GM23338 (cell line): ENCODE measurements around the gene ASIC3. TPM values are rescaled to one million over a fixed set of nuclear protein-coding genes. Genes with fewer than 3 reads are reported as not detected.

Experiments
- ATAC-seq: fragments of 200-7000 bp; cut with Tn5 transposase; 3 replicates; pipeline ENCODE4 v1.9.1; 2020
- DNase-seq: peaks from one replicate; pipeline ENCODE4 v3.0.0-alpha.2; 2015; ENCODE audit warnings: low spot score
- H2AFZ ChIP-seq: fragments of 200-600 bp; sonication (generic); 2 replicates; pipeline ENCODE4 v1.8.0; 2016; ENCODE audit warnings: antibody characterized with exemption, mild to moderate bottlenecking, moderate library complexity
- H3F3A ChIP-seq: fragments of 200-600 bp; sonication (generic); replicated peaks from 2 replicates; pipeline ENCODE4 v1.8.0; 2017; ENCODE audit warnings: antibody characterized with exemption, mixed run types, low read depth
- H3K27ac ChIP-seq: fragments of 200-600 bp; sonication (generic); 2 replicates; pipeline ENCODE4 v1.6.1; 2016; ENCODE audit warnings: low read depth
- H3K27me3 ChIP-seq: fragments of 200-600 bp; sonication (generic); 2 replicates; pipeline ENCODE4 v1.8.0; 2016; ENCODE audit warnings: mild to moderate bottlenecking, mixed run types, moderate library complexity; ENCODE audit not compliant: insufficient read depth
- H3K36me3 ChIP-seq: fragments of 200-600 bp; sonication (generic); 2 replicates; pipeline ENCODE4 v1.8.0; 2016; ENCODE audit warnings: mild to moderate bottlenecking; ENCODE audit not compliant: insufficient read depth
- H3K4me1 ChIP-seq: fragments of 200-600 bp; sonication (generic); 2 replicates; pipeline ENCODE4 v1.8.0; 2016; ENCODE audit warnings: mild to moderate bottlenecking, moderate library complexity; ENCODE audit not compliant: insufficient read depth
- H3K4me2 ChIP-seq: fragments of 200-600 bp; sonication (generic); 2 replicates; pipeline ENCODE4 v1.7.1; 2017; ENCODE audit warnings: mixed run types
- H3K4me3 ChIP-seq: fragments of 200-600 bp; sonication (generic); 2 replicates; pipeline ENCODE4 v1.6.1; 2016; ENCODE audit warnings: mixed run types
- H3K79me2 ChIP-seq: fragments of 200-600 bp; sonication (generic); replicated peaks from 2 replicates; pipeline ENCODE4 v1.8.0; 2017; ENCODE audit warnings: mild to moderate bottlenecking; ENCODE audit not compliant: insufficient read depth
- H3K9me2 ChIP-seq: fragments of 200-600 bp; sonication (generic); 2 replicates; pipeline ENCODE4 v1.8.0; 2017; ENCODE audit not compliant: insufficient read depth
- H4K20me1 ChIP-seq: fragments of 200-600 bp; sonication (generic); replicated peaks from 2 replicates; pipeline ENCODE4 v1.8.0; 2017; ENCODE audit warnings: mild to moderate bottlenecking; ENCODE audit not compliant: insufficient read depth
- H3K27ac Mint-ChIP-seq: 2 replicates; pipeline ENCODE4 v1.8.0; 2020; ENCODE audit warnings: inconsistent platforms, mild to moderate bottlenecking, moderate library complexity, mixed read lengths
- H3K27me3 Mint-ChIP-seq: 3 replicates; pipeline ENCODE4 v1.8.0; 2022; ENCODE audit warnings: low read depth, mild to moderate bottlenecking, moderate library complexity, mixed read lengths, inconsistent platforms; ENCODE audit not compliant: insufficient read depth, poor library complexity
- H3K36me3 Mint-ChIP-seq: 3 replicates; pipeline ENCODE4 v1.8.0; 2021; ENCODE audit warnings: low read depth, mild to moderate bottlenecking, inconsistent platforms, moderate library complexity, mixed read lengths
- H3K4me1 Mint-ChIP-seq: 3 replicates; pipeline ENCODE4 v1.8.0; 2020; ENCODE audit warnings: mild to moderate bottlenecking, inconsistent platforms, mixed read lengths
- H3K4me3 Mint-ChIP-seq: 3 replicates; pipeline ENCODE4 v1.8.0; 2021; ENCODE audit warnings: moderate library complexity, mild to moderate bottlenecking, inconsistent platforms, mixed read lengths
- H3K9me3 Mint-ChIP-seq: 3 replicates; pipeline ENCODE4 v1.8.0; 2020; ENCODE audit warnings: moderate library complexity, mild to moderate bottlenecking, inconsistent platforms, mixed read lengths
- CREB1 ChIP-seq: fragments of 250-450 bp; sonication (Bioruptor Pico); IDR thresholded peaks from 2 replicates; pipeline ENCODE4 v1.5.0; 2020; ENCODE audit warnings: low read depth, mild to moderate bottlenecking, moderate library complexity
- EZH2 ChIP-seq: fragments of 200-600 bp; sonication (generic); IDR thresholded peaks from one replicate; pipeline ENCODE4 v1.8.0; 2017; ENCODE audit warnings: antibody characterized with exemption, mild to moderate bottlenecking, low read depth; ENCODE audit not compliant: unreplicated experiment
- EZH2phosphoT487 ChIP-seq: fragments of 200-600 bp; sonication (generic); IDR thresholded peaks from one replicate; pipeline ENCODE4 v1.8.1; 2018; ENCODE audit warnings: antibody characterized with exemption; ENCODE audit not compliant: unreplicated experiment
- JUNB ChIP-seq: IDR thresholded peaks from one replicate; pipeline ENCODE4 v1.6.1; 2016; ENCODE audit warnings: antibody characterized with exemption; ENCODE audit not compliant: unreplicated experiment
- NANOG ChIP-seq: IDR thresholded peaks from 2 replicates; pipeline ENCODE4 v1.6.1; 2016; ENCODE audit warnings: antibody characterized with exemption, borderline replicate concordance
- POLR2AphosphoS5 ChIP-seq: IDR thresholded peaks from 2 replicates; pipeline ENCODE4 v1.6.1; 2016; ENCODE audit warnings: antibody characterized with exemption, low read depth
- STAT1 ChIP-seq: IDR thresholded peaks from one replicate; pipeline ENCODE4 v1.6.1; 2016; ENCODE audit warnings: antibody characterized with exemption; ENCODE audit not compliant: unreplicated experiment
- ZNF114 ChIP-seq: fragments of 250-450 bp; sonication (Bioruptor Pico); IDR thresholded peaks from 2 replicates; pipeline ENCODE4 v1.5.0; 2020; ENCODE audit warnings: mild to moderate bottlenecking, moderate library complexity
- ZNF331 ChIP-seq: fragments of 250-450 bp; sonication (Bioruptor Pico); IDR thresholded peaks from 2 replicates; pipeline ENCODE4 v1.5.0; 2020; ENCODE audit warnings: low read depth, mild to moderate bottlenecking, moderate library complexity
- polyA plus RNA-seq: library from polyadenylated mRNA; unstranded; fragments of >200 nt; fragmentation: Nextera tagmentation; extraction: Ambion mirVana; gene quantifications from 2 replicates; pipeline ENCODE4 v1.2.1, GENCODE V29; 2016
- total RNA-seq: library from RNA; depleted of rRNA; stranded (reverse); fragments of >200 nt; shearing (Covaris generic); gene quantifications from 2 replicates; pipeline ENCODE4 v1.2.3, GENCODE V29; 2014
- TF ChIP-seq, protein P1 (sequence below): IDR thresholded peaks from one replicate; pipeline ENCODE4 v1.6.1; 2018; ENCODE audit warnings: antibody characterized with exemption; ENCODE audit not compliant: unreplicated experiment
- TF ChIP-seq, protein P2 (sequence below): fragments of 250-450 bp; sonication (Bioruptor Pico); IDR thresholded peaks from 2 replicates; pipeline ENCODE4 v1.5.0; 2020; ENCODE audit warnings: mild to moderate bottlenecking, moderate library complexity
- TF ChIP-seq, protein P3 (sequence below), 2 experiments: fragments of 200-600 bp in 1 of 2; sonication (generic) in 1 of 2; conservative IDR thresholded peaks; 2 replicates each; pipeline versions ENCODE4 v1.5.1 to v1.6.1; 2016 to 2017; ENCODE audit warnings: antibody characterized with exemption in 2 of 2, low read depth in 2 of 2, mild to moderate bottlenecking in 2 of 2, moderate library complexity in 1 of 2
- TF ChIP-seq, protein P4 (sequence below): IDR thresholded peaks from 2 replicates; pipeline ENCODE4 v1.6.1; 2016; ENCODE audit warnings: antibody characterized with exemption

The ASIC3 gene
- total and polyA plus RNA-seq, 2 experiments from 2014 or later, result 0.87 to 0.90 TPM

DNA sequence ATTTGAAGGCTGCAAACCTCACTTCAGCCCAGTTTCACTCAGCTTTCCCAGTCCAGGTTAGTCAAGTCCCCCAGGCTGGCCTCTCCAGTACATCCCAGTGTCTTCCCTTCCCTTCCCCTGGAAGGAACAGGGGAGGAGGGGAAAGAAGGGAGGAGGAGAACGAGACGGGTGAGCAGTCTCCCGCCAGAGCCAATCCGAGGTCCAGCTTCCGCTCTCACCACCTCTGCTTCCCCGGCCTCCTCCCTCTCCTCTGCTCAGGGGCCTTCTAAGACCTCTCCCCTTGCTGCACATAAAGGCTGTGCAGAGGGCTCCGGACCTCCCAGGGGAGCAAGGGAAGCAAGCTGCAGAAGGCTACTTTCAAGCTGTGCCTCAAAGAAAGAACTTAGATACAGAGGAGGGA, 28.1 kb upstream of the ASIC3 start:
- H3K4me3 ChIP-seq, result no peak overlapping the region
- H4K20me1 ChIP-seq, result no peaks in the 10 kb centered on the region
- H3K27ac ChIP-seq, result no peak overlapping the region
- H3K27me3 ChIP-seq, result peaks cover 52% of the 10 kb centered on the region
- H3K9me2 ChIP-seq, result no peaks in the 10 kb centered on the region
- H3K4me1 ChIP-seq, result peaks cover 7% of the 10 kb centered on the region; the same call in 1 of the 2 replicates
- Mint-ChIP-seq H3K27me3 (peaks cover 46% of the 10 kb centered on the region), H3K27ac (no peak overlapping the region), H3K4me3 (peak overlapping the region; percentile 10; the same call in 1 of the 3 replicates), H3K9me3 (peaks cover 4% of the 10 kb centered on the region; the same call in 2 of the 3 replicates), H3K4me1 (peaks cover 25% of the 10 kb centered on the region), H3K36me3 (peaks cover 6% of the 10 kb centered on the region)
- H3F3A ChIP-seq, result peaks cover 5% of the 10 kb centered on the region; the same call in 1 of the 2 replicates
- DNase-seq (no peak), ATAC-seq (peak; percentile 14)
- no peaks in the 10 kb centered on the region for H3K79me2 ChIP-seq
- no peak overlapping the region for H2AFZ ChIP-seq
- no peak for TF ChIP-seq JUNB
- TF ChIP-seq, protein P1, sequence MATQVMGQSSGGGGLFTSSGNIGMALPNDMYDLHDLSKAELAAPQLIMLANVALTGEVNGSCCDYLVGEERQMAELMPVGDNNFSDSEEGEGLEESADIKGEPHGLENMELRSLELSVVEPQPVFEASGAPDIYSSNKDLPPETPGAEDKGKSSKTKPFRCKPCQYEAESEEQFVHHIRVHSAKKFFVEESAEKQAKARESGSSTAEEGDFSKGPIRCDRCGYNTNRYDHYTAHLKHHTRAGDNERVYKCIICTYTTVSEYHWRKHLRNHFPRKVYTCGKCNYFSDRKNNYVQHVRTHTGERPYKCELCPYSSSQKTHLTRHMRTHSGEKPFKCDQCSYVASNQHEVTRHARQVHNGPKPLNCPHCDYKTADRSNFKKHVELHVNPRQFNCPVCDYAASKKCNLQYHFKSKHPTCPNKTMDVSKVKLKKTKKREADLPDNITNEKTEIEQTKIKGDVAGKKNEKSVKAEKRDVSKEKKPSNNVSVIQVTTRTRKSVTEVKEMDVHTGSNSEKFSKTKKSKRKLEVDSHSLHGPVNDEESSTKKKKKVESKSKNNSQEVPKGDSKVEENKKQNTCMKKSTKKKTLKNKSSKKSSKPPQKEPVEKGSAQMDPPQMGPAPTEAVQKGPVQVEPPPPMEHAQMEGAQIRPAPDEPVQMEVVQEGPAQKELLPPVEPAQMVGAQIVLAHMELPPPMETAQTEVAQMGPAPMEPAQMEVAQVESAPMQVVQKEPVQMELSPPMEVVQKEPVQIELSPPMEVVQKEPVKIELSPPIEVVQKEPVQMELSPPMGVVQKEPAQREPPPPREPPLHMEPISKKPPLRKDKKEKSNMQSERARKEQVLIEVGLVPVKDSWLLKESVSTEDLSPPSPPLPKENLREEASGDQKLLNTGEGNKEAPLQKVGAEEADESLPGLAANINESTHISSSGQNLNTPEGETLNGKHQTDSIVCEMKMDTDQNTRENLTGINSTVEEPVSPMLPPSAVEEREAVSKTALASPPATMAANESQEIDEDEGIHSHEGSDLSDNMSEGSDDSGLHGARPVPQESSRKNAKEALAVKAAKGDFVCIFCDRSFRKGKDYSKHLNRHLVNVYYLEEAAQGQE, result no peak
- no peak for TF ChIP-seq NANOG
- no peak for TF ChIP-seq ZNF114
- TF ChIP-seq, protein P2, sequence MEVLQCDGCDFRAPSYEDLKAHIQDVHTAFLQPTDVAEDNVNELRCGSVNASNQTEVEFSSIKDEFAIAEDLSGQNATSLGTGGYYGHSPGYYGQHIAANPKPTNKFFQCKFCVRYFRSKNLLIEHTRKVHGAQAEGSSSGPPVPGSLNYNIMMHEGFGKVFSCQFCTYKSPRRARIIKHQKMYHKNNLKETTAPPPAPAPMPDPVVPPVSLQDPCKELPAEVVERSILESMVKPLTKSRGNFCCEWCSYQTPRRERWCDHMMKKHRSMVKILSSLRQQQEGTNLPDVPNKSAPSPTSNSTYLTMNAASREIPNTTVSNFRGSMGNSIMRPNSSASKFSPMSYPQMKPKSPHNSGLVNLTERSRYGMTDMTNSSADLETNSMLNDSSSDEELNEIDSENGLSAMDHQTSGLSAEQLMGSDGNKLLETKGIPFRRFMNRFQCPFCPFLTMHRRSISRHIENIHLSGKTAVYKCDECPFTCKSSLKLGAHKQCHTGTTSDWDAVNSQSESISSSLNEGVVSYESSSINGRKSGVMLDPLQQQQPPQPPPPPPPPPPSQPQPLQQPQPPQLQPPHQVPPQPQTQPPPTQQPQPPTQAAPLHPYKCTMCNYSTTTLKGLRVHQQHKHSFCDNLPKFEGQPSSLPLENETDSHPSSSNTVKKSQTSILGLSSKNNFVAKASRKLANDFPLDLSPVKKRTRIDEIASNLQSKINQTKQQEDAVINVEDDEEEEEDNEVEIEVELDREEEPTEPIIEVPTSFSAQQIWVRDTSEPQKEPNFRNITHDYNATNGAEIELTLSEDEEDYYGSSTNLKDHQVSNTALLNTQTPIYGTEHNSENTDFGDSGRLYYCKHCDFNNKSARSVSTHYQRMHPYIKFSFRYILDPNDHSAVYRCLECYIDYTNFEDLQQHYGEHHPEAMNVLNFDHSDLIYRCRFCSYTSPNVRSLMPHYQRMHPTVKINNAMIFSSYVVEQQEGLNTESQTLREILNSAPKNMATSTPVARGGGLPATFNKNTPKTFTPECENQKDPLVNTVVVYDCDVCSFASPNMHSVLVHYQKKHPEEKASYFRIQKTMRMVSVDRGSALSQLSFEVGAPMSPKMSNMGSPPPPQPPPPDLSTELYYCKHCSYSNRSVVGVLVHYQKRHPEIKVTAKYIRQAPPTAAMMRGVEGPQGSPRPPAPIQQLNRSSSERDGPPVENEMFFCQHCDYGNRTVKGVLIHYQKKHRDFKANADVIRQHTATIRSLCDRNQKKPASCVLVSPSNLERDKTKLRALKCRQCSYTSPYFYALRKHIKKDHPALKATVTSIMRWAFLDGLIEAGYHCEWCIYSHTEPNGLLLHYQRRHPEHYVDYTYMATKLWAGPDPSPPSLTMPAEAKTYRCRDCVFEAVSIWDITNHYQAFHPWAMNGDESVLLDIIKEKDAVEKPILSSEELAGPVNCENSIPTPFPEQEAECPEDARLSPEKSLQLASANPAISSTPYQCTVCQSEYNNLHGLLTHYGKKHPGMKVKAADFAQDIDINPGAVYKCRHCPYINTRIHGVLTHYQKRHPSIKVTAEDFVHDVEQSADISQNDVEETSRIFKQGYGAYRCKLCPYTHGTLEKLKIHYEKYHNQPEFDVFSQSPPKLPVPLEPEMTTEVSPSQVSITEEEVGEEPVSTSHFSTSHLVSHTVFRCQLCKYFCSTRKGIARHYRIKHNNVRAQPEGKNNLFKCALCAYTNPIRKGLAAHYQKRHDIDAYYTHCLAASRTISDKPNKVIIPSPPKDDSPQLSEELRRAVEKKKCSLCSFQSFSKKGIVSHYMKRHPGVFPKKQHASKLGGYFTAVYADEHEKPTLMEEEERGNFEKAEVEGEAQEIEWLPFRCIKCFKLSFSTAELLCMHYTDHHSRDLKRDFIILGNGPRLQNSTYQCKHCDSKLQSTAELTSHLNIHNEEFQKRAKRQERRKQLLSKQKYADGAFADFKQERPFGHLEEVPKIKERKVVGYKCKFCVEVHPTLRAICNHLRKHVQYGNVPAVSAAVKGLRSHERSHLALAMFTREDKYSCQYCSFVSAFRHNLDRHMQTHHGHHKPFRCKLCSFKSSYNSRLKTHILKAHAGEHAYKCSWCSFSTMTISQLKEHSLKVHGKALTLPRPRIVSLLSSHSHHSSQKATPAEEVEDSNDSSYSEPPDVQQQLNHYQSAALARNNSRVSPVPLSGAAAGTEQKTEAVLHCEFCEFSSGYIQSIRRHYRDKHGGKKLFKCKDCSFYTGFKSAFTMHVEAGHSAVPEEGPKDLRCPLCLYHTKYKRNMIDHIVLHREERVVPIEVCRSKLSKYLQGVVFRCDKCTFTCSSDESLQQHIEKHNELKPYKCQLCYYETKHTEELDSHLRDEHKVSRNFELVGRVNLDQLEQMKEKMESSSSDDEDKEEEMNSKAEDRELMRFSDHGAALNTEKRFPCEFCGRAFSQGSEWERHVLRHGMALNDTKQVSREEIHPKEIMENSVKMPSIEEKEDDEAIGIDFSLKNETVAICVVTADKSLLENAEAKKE (CRISPR knock-in tag), result no peak
- TF ChIP-seq STAT1, result no peak
- no peak for TF ChIP-seq EZH2
- no peak for TF ChIP-seq POLR2AphosphoS5
- TF ChIP-seq CREB1 (CRISPR knock-in tag), result no peak
- TF ChIP-seq ZNF331, result no peak
- TF ChIP-seq, protein P3, sequence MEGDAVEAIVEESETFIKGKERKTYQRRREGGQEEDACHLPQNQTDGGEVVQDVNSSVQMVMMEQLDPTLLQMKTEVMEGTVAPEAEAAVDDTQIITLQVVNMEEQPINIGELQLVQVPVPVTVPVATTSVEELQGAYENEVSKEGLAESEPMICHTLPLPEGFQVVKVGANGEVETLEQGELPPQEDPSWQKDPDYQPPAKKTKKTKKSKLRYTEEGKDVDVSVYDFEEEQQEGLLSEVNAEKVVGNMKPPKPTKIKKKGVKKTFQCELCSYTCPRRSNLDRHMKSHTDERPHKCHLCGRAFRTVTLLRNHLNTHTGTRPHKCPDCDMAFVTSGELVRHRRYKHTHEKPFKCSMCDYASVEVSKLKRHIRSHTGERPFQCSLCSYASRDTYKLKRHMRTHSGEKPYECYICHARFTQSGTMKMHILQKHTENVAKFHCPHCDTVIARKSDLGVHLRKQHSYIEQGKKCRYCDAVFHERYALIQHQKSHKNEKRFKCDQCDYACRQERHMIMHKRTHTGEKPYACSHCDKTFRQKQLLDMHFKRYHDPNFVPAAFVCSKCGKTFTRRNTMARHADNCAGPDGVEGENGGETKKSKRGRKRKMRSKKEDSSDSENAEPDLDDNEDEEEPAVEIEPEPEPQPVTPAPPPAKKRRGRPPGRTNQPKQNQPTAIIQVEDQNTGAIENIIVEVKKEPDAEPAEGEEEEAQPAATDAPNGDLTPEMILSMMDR (conservative IDR thresholded peaks at IDR 0.05; ENCODE audit: low read depth in 2 of 2), result no peak
- TF ChIP-seq, protein P4, sequence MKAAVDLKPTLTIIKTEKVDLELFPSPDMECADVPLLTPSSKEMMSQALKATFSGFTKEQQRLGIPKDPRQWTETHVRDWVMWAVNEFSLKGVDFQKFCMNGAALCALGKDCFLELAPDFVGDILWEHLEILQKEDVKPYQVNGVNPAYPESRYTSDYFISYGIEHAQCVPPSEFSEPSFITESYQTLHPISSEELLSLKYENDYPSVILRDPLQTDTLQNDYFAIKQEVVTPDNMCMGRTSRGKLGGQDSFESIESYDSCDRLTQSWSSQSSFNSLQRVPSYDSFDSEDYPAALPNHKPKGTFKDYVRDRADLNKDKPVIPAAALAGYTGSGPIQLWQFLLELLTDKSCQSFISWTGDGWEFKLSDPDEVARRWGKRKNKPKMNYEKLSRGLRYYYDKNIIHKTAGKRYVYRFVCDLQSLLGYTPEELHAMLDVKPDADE, result no peak
- TF ChIP-seq EZH2phosphoT487, result no peak
- no peak overlapping the region for H3K4me2 ChIP-seq
- no peaks in the 10 kb centered on the region; the same call in 1 of the 2 replicates for H3K36me3 ChIP-seq
